GM19324 (cell line): Measurements from ENCODE around the gene CDK10.
A peak's percentile ranks its signal among the peaks of the same experiment; 100 is the strongest.
"Not testable (repeated sequence)": the region's sequence is repeated elsewhere in the genome, so short reads cannot be mapped to it uniquely, and the experiment has no call there.

ENCODE experiments used
- ATAC-seq: cut with Tn5 transposase; IDR thresholded peaks from one replicate; pipeline ENCODE4 v1.9.1; 2021; ENCODE audit warnings: mild to moderate bottlenecking, moderate library complexity; ENCODE audit not compliant: unreplicated experiment, low FRiP score

CDK10 gene

GRCh38 chr16:89686520-89687091 lies at the start of gene CDK10:
TSS of gene CDK10 (plus strand) at chr16:89686689. CDS start at chr16:89686711, 22 bp downstream.
- ATAC-seq: peak; percentile 88

GRCh38 chr16:89637379-89637778 lies 49.1 kb upstream of the CDK10 start:
- ATAC-seq: no peak

GRCh38 chr16:89638455-89638854 lies 48.0 kb upstream of the CDK10 start:
- ATAC-seq: no peak

GRCh38 chr16:89639385-89639784 lies 47.1 kb upstream of the CDK10 start:
- no peak for ATAC-seq

GRCh38 chr16:89641458-89642119 lies 44.9 kb upstream of the CDK10 start:
- ATAC-seq: no peak

- no peak for ATAC-seq
Observed at GRCh38 chr16:89642574-89642973, 43.9 kb upstream of the CDK10 start.

- no peak for ATAC-seq
Observed at GRCh38 chr16:89643769-89644300, 42.7 kb upstream of the CDK10 start.

GRCh38 chr16:89645122-89645521 lies 41.4 kb upstream of the CDK10 start:
- no peak for ATAC-seq

GRCh38 chr16:89646270-89646669 lies 40.2 kb upstream of the CDK10 start:
- no peak for ATAC-seq

GRCh38 chr16:89646906-89647305 lies 39.6 kb upstream of the CDK10 start:
- no peak for ATAC-seq

GRCh38 chr16:89651584-89651983 lies 34.9 kb upstream of the CDK10 start:
- no peak for ATAC-seq

- ATAC-seq: no peak
Observed at GRCh38 chr16:89653656-89654295, 32.7 kb upstream of the CDK10 start.

- ATAC-seq: no peak
Observed at GRCh38 chr16:89655062-89655643, 31.3 kb upstream of the CDK10 start.

- no peak for ATAC-seq
Observed at GRCh38 chr16:89656435-89657121, 29.9 kb upstream of the CDK10 start.

- ATAC-seq: peak; percentile 92
Observed at GRCh38 chr16:89657442-89658220, 28.9 kb upstream of the CDK10 start, which contains the start of the genes CHMP1A and SPATA33. TSS of gene CHMP1A (minus strand) at chr16:89657708. CDS start at chr16:89657588, 120 bp downstream. TSS of gene SPATA33 (plus strand) at chr16:89657836. CDS start at chr16:89657912, 76 bp downstream.

GRCh38 chr16:89658221-89658879 lies 28.1 kb upstream of the CDK10 start:
- ATAC-seq: no peak

GRCh38 chr16:89660146-89660545 lies 26.3 kb upstream of the CDK10 start:
- ATAC-seq: no peak

- ATAC-seq: no peak
Observed at GRCh38 chr16:89661215-89661614, 25.3 kb upstream of the CDK10 start.

- not testable (repeated sequence) for ATAC-seq
Observed at GRCh38 chr16:89664238-89664637, 22.3 kb upstream of the CDK10 start.
